ENCODE measurements around the gene ZNF700.
"Not testable (repeated sequence)": the region's sequence is repeated elsewhere in the genome, so short reads cannot be mapped to it uniquely, and the experiment has no call there.

DNA sequence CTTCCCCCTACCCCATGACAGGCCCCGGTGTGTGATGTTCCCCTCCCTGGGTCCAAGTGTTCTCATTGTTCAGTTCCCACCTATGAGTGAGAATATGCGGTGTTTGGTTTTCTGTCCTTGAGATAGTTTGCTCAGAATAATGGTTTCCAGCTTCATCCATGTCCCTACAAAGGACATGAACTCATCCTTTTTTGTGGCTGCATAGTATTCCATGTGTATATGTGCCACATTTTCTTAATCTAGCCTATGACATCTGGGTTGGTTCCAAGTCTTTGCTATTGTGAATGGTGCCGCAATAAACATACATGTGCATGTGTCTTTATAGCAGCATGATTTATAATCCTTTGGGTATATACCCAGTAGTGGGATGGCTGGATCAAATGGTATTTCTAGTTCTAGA is 13.5 kb downstream of the ZNF700 start:
- not testable (repeated sequence) for TF ChIP-seq CTCF, POLR2A (IDR thresholded peaks at IDR 0.05)
